ENCODE measurements around the gene PDE10A.

GRCh38 chr6:165458134-165458533, 204.9 kb downstream of the PDE10A start:
- TF ChIP-seq POLR2AphosphoS5 (IDR thresholded peaks at IDR 0.05; ENCODE audit: borderline replicate concordance, low read depth, low read length) (no peak), EZH2 (IDR thresholded peaks at IDR 0.05) (no peak)

All from SK-N-MC (cell line).